ENCODE results near the gene UBR2. TPM values are rescaled to one million over a fixed set of nuclear protein-coding genes. Genes with fewer than 3 reads are reported as not detected.
A peak's percentile ranks its signal among the peaks of the same experiment; 100 is the strongest.
"Not testable (repeated sequence)": the region's sequence is repeated elsewhere in the genome, so short reads cannot be mapped to it uniquely, and the experiment has no call there.

Gene UBR2
- total and polyA plus RNA-seq, 12 donors = 11.4 to 46.9 (median 30.2) TPM

- Histone ChIP-seq H3K36me3 (replicated peaks in 1 of 2) (peaks cover 0 to 82% of the 10 kb centered on the region in 2 donors), H3K9me3 (replicated peaks in 1 of 3) (no peaks in the 10 kb centered on the region), H3K4me3 (no peak overlapping the region), H3K27me3 (no peaks in the 10 kb centered on the region), H3K27ac (no peak overlapping the region), H3K4me1 (replicated peaks in 1 of 2) (peaks cover 0 to 11% of the 10 kb centered on the region in 2 donors)
- TF ChIP-seq, protein P1, sequence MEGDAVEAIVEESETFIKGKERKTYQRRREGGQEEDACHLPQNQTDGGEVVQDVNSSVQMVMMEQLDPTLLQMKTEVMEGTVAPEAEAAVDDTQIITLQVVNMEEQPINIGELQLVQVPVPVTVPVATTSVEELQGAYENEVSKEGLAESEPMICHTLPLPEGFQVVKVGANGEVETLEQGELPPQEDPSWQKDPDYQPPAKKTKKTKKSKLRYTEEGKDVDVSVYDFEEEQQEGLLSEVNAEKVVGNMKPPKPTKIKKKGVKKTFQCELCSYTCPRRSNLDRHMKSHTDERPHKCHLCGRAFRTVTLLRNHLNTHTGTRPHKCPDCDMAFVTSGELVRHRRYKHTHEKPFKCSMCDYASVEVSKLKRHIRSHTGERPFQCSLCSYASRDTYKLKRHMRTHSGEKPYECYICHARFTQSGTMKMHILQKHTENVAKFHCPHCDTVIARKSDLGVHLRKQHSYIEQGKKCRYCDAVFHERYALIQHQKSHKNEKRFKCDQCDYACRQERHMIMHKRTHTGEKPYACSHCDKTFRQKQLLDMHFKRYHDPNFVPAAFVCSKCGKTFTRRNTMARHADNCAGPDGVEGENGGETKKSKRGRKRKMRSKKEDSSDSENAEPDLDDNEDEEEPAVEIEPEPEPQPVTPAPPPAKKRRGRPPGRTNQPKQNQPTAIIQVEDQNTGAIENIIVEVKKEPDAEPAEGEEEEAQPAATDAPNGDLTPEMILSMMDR (IDR thresholded peaks at IDR 0.05) = no peak
- no peak for TF ChIP-seq POLR2A (IDR thresholded peaks at IDR 0.05)
- intact Hi-C loops (cut with DNase I) = loop anchor here (5.0 to 10.0 kb wide), 2 partner anchors 215 to 217 kb away; partner anchors contain the start of gene RPL7L1 (in 2 of the 2)
- WGBS, 4 donors = 27 to 50% (median 41%) methylated on average over 1 of the region's 1 CpG
- DNase-seq = no peak
These were observed 96.0 kb downstream of the UBR2 start for GRCh38 chr6:42659806-42660205.

- Histone ChIP-seq H3K27ac (no peak overlapping the region), H3K36me3 (replicated peaks in 1 of 2) (peaks cover 0 to 80% of the 10 kb centered on the region in 2 donors), H3K9me3 (replicated peaks in 1 of 3) (no peaks in the 10 kb centered on the region), H3K4me3 (no peak overlapping the region), H3K27me3 (no peaks in the 10 kb centered on the region), H3K4me1 (replicated peaks in 1 of 2) (peaks cover 0 to 11% of the 10 kb centered on the region in 2 donors)
- intact Hi-C loops (cut with DNase I) = loop anchor here (5.0 to 10.0 kb wide), 2 partner anchors 213 to 216 kb away; partner anchors contain the start of gene RPL7L1 (in 2 of the 2)
- TF ChIP-seq, protein P1 (IDR thresholded peaks at IDR 0.05) = peak; percentile 84 to 96 (median 91)
- no peak for TF ChIP-seq POLR2A (IDR thresholded peaks at IDR 0.05)
- DNase-seq = peak; percentile 74 to 96 (median 84)
- 0 to 2% (median 0%) methylated on average over 5 of the region's 5 CpGs for WGBS, 4 donors
These were observed 97.8 kb downstream of the UBR2 start for GRCh38 chr6:42661540-42662153.

DNA sequence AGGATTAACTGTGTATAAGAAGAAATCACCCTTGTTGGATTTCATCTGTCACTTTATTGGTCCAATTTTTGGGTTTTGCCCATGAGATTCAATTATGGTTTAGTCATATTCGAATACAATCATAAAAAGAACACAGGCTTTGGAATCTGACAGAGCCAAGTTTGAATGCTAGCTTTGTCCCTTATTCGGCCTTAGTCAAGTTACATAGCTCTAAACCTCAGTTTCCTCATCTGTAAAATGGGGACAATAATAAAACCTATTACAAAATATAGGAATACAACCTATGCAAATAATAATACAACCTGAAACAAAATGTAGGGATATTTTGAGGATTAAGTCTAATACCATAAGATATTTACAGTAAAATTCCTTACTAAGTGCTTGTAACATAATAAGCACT lies 100.9 kb downstream of the UBR2 start:
- Histone ChIP-seq H3K4me3 (no peak overlapping the region), H3K9me3 (replicated peaks in 1 of 3) (no peaks in the 10 kb centered on the region), H3K36me3 (replicated peaks in 1 of 2) (peaks cover 0 to 79% of the 10 kb centered on the region in 2 donors), H3K27me3 (no peaks in the 10 kb centered on the region), H3K27ac (no peak overlapping the region), H3K4me1 (replicated peaks in 1 of 2) (peaks cover 0 to 11% of the 10 kb centered on the region in 2 donors)
- WGBS, 4 donors = 84 to 96% (median 87%) methylated on average over 2 of the region's 2 CpGs
- TF ChIP-seq, protein P1 (IDR thresholded peaks at IDR 0.05) = no peak
- TF ChIP-seq POLR2A (IDR thresholded peaks at IDR 0.05) = no peak
- intact Hi-C loops (cut with DNase I) = loop anchor here (5.0 to 10.0 kb wide), 4 partner anchors 58 to 213 kb away; partner anchors contain the start of genes RPL7L1 (in 2 of the 2) and PRPH2 (in 1 of the 2)
- DNase-seq = no peak

DNA sequence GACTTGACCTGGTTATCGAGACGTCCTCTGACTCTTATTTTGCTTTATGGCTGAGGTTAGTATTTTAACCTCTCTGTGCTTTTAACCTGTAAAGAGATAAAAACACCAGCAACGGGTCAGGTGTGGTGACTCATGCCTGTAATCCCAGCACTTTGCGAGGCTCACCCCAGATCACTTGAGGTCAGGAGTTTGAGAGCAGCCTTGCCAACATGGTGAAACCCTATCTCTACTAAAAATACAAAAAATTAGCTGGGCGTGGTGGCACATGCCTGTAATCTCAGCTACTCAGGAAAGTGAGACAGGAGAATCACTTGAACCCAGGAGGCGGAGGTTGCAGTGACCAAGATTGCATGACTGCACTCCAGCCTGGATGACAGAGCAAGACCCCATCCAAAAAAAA lies 110.5 kb downstream of the UBR2 start:
- H3K27ac ChIP-seq; intact Hi-C loops (cut with DNase I); H3K4me1 ChIP-seq (replicated peaks in 1 of 2); H3K27me3 ChIP-seq; H3K4me3 ChIP-seq; H3K9me3 ChIP-seq (replicated peaks in 1 of 3): not testable (repeated sequence)
- 52 to 59% (median 55%) methylated on average over 6 of the region's 6 CpGs for WGBS, 4 donors
- H3K36me3 ChIP-seq (replicated peaks in 1 of 2) = peaks cover 0 to 98% of the 10 kb centered on the region in 2 donors
- DNase-seq = peak in 2 of 7 donors; percentile 29 to 37

DNA sequence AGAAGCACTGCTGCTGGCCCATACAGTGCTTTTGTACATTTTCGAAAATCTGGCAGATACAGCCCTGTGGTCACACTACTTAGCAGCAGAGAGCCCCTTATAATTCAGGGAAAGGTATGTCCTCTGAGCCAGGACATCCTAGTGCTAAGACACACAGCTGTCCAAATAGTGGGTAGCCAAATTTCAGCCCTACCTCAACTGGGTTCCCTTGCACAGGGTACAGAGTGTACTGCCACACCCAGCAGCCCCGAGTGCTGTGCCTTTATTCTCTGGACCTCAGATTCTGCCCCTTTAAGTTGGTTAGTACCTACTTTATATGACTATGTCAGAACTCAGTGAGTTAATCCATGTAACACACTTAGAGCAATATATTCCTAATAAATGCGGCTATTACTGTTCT lies 111.0 kb downstream of the UBR2 start:
- H3K9me3 ChIP-seq (replicated peaks in 1 of 3) = no peaks in the 10 kb centered on the region
- no peak for TF ChIP-seq POLR2A (IDR thresholded peaks at IDR 0.05)
- TF ChIP-seq, protein P1 (IDR thresholded peaks at IDR 0.05) = no peak
- H3K36me3 ChIP-seq (replicated peaks in 1 of 2) = peaks cover 0 to 98% of the 10 kb centered on the region in 2 donors
- DNase-seq = no peak
- no peaks in the 10 kb centered on the region for H3K4me1 ChIP-seq (replicated peaks in 1 of 2)
- no peak overlapping the region for H3K4me3 ChIP-seq
- WGBS, 4 donors = 80 to 90% (median 88%) methylated on average over 3 of the region's 3 CpGs
- no peaks in the 10 kb centered on the region for H3K27me3 ChIP-seq
- no peak overlapping the region for H3K27ac ChIP-seq
- intact Hi-C loops (cut with DNase I) = no loop called here

Data from adrenal gland (tissue), 12 donors.